Measurements from ENCODE around the gene TTN. TPM values are rescaled to one million over a fixed set of nuclear protein-coding genes. Genes with fewer than 3 reads are reported as not detected.
A peak's percentile ranks its signal among the peaks of the same experiment; 100 is the strongest.

The TTN gene
- total RNA-seq, 1 experiment from 2014 or later: not detected

GRCh38 chr2:178681081-178681480, 126.1 kb downstream of the TTN start:
- Histone ChIP-seq H2AFZ (no peak overlapping the region), H3F3A (ENCODE audit: insufficient read depth, low read depth) (no peaks in the 10 kb centered on the region), H3K27me3 (ENCODE audit: insufficient read depth, low read depth) (no peaks in the 10 kb centered on the region), H4K20me1 (ENCODE audit: insufficient read depth) (no peaks in the 10 kb centered on the region), H3K4me1 (replicated peaks; ENCODE audit: insufficient read depth) (no peaks in the 10 kb centered on the region), H3K36me3 (ENCODE audit: low read depth) (no peaks in the 10 kb centered on the region), H3K9me2 (ENCODE audit: insufficient read depth) (no peaks in the 10 kb centered on the region; the same call in 1 of the 2 replicates), H3K79me2 (ENCODE audit: low read depth) (no peaks in the 10 kb centered on the region), H3K9me3 (ENCODE audit: insufficient read depth, low read depth) (no peaks in the 10 kb centered on the region), H3K4me2 (no peak overlapping the region), H3K4me3 (no peak overlapping the region), H3K27ac (no peak overlapping the region)
- ChIA-PET POLR2A (ENCODE audit: unreplicated experiment) (no interaction called here), CTCF (no interaction called here)
- DNase-seq: no peak
- BruUV-seq (replicated peaks): no TSS peak
- TF ChIP-seq EZH2 (IDR thresholded peaks at IDR 0.05; ENCODE audit: low read depth) (no peak), CTCF (conservative IDR thresholded peaks at IDR 0.05) (no peak)
- intact Hi-C loops (cut with micrococcal nuclease; ENCODE audit: unreplicated experiment): no loop called here

GRCh38 chr2:178679891-178680290, 127.3 kb downstream of the TTN start:
- intact Hi-C loops (cut with micrococcal nuclease; ENCODE audit: unreplicated experiment): no loop called here
- Histone ChIP-seq H3K27ac (no peak overlapping the region), H3K4me3 (no peak overlapping the region), H3K4me2 (no peak overlapping the region), H3K9me3 (ENCODE audit: insufficient read depth, low read depth) (no peaks in the 10 kb centered on the region), H3K9me2 (ENCODE audit: insufficient read depth) (no peaks in the 10 kb centered on the region; the same call in 1 of the 2 replicates), H4K20me1 (ENCODE audit: insufficient read depth) (no peaks in the 10 kb centered on the region), H3F3A (ENCODE audit: insufficient read depth, low read depth) (no peaks in the 10 kb centered on the region), H3K79me2 (ENCODE audit: low read depth) (no peaks in the 10 kb centered on the region), H3K27me3 (ENCODE audit: insufficient read depth, low read depth) (no peaks in the 10 kb centered on the region), H3K4me1 (replicated peaks; ENCODE audit: insufficient read depth) (no peaks in the 10 kb centered on the region), H2AFZ (0 out of 2 replicates have a peak overlapping the region, but pooled peaks have one; percentile 2), H3K36me3 (ENCODE audit: low read depth) (no peaks in the 10 kb centered on the region)
- POLR2A ChIA-PET (ENCODE audit: unreplicated experiment): interaction anchor here (0.5 kb wide), 1 partner anchor 432 kb away, joined by 5 read pairs; no protein-coding TSS in a partner anchor
- peak in 1 of 2 experiments; percentile 39 for DNase-seq
- CTCF ChIA-PET: interaction anchor here (0.9 kb wide), 1 partner anchor 39 kb away, joined by 3 read pairs; no protein-coding TSS in a partner anchor
- TF ChIP-seq EZH2 (IDR thresholded peaks at IDR 0.05; ENCODE audit: low read depth) (no peak), CTCF (conservative IDR thresholded peaks at IDR 0.05) (no peak)
- BruUV-seq (replicated peaks): no TSS peak

- no peaks in the 10 kb centered on the region for H3K27me3 ChIP-seq (ENCODE audit: insufficient read depth, low read depth)
Measured at GRCh38 chr2:178677599-178677998, 129.6 kb downstream of the TTN start.

More at GRCh38 chr2:178677599-178677998, 129.6 kb downstream of the TTN start:
- no peak overlapping the region for H3K4me3 ChIP-seq
- H3F3A ChIP-seq (ENCODE audit: insufficient read depth, low read depth): no peaks in the 10 kb centered on the region
- no TSS peak for BruUV-seq (replicated peaks)
- no peak overlapping the region for H3K4me2 ChIP-seq
- POLR2A ChIA-PET (ENCODE audit: unreplicated experiment): no interaction called here
- no peaks in the 10 kb centered on the region for H3K79me2 ChIP-seq (ENCODE audit: low read depth)
- no peak for DNase-seq
- no peaks in the 10 kb centered on the region for H3K4me1 ChIP-seq (replicated peaks; ENCODE audit: insufficient read depth)
- H3K27ac ChIP-seq: no peak overlapping the region
- H2AFZ ChIP-seq: no peak overlapping the region
- CTCF ChIA-PET: no interaction called here
- no peaks in the 10 kb centered on the region for H4K20me1 ChIP-seq (ENCODE audit: insufficient read depth)
- no peaks in the 10 kb centered on the region for H3K9me3 ChIP-seq (ENCODE audit: insufficient read depth, low read depth)
- no peak for TF ChIP-seq EZH2 (IDR thresholded peaks at IDR 0.05; ENCODE audit: low read depth)
- no peak for TF ChIP-seq CTCF (conservative IDR thresholded peaks at IDR 0.05)
- intact Hi-C loops (cut with micrococcal nuclease; ENCODE audit: unreplicated experiment): no loop called here
- no peaks in the 10 kb centered on the region; the same call in 1 of the 2 replicates for H3K9me2 ChIP-seq (ENCODE audit: insufficient read depth)
- H3K36me3 ChIP-seq (ENCODE audit: low read depth): no peaks in the 10 kb centered on the region

Data from PC-9 (cell line).